GM12878 (cell line): ENCODE results near the gene VAC14. TPM values are rescaled to one million over a fixed set of nuclear protein-coding genes. Genes with fewer than 3 reads are reported as not detected.

Source experiments
- ATAC-seq: fragments of 200-7000 bp; cut with Tn5 transposase; 3 replicates; pipeline ENCODE4 v1.9.1; 2020; ENCODE audit warnings: mild to moderate bottlenecking, moderate library complexity
- BruUV-seq: library from RNA; stranded (reverse); fragments of 400-500 nt; replicated peaks from 2 replicates; lab custom pipeline; 2021; lab: Mats Ljungman, UMichigan
- CTCF ChIA-PET: fragments of 300-600 bp; sonication (Branson Sonifier 250); formaldehyde crosslinking; extraction: SDS; loops from one replicate; lab custom pipeline; 2021; ENCODE audit warnings: inconsistent platforms; lab: Yijun Ruan, JAX
- POLR2A ChIA-PET: fragments of 350-600 bp; formaldehyde crosslinking; extraction: SDS; loops from one replicate; lab custom pipeline; 2021; ENCODE audit warnings: inconsistent platforms; lab: Charles Lee
- RAD21 ChIA-PET: fragments of 300-600 bp; sonication (Branson Sonifier 250); formaldehyde crosslinking; loops from one replicate; lab custom pipeline; 2023; ENCODE audit warnings: antibody characterized with exemption; ENCODE audit not compliant: unreplicated experiment; lab: Charles Lee
- SMC1A ChIA-PET: fragments of 300-600 bp; sonication (Branson Sonifier 250); formaldehyde crosslinking; loops from one replicate; lab custom pipeline; 2023; ENCODE audit not compliant: unreplicated experiment, uncharacterized antibody; lab: Charles Lee
- DNase-seq: peaks from one replicate; pipeline ENCODE4 v3.0.0-alpha.2; 2011; ENCODE audit warnings: low read depth, low spot score
- FAIRE-seq: peaks from 3 replicates; lab custom pipeline; 2011; peaks lifted over from hg19 to GRCh38; lab: Jason Lieb, UNC
- H2AFZ ChIP-seq: 2 replicates; pipeline ENCODE4 v1.6.0; 2011; ENCODE audit warnings: low read depth, low read length, control low read depth; ENCODE audit not compliant: control insufficient read depth
- H3K27ac ChIP-seq: 2 replicates; pipeline ENCODE4 v1.5.1; 2011; ENCODE audit warnings: control low read depth; ENCODE audit not compliant: control insufficient read depth, insufficient read depth
- H3K27me3 ChIP-seq, 2 experiments: replicated peaks in 1 of 2; 2 replicates each; pipeline versions ENCODE4 v1.6.0 to v1.6.1; 2011; ENCODE audit warnings: low read length in 1 of 2; ENCODE audit not compliant: control insufficient read depth in 2 of 2, insufficient read depth in 2 of 2
- H3K36me3 ChIP-seq, 2 experiments: 2 replicates each; pipeline ENCODE4 v1.5.1; 2011; ENCODE audit warnings: low read length in 1 of 2; ENCODE audit not compliant: control insufficient read depth in 2 of 2, insufficient read depth in 2 of 2
- H3K4me1 ChIP-seq: 2 replicates; pipeline ENCODE4 v1.6.1; 2011; ENCODE audit warnings: mild to moderate bottlenecking, low read length, moderate library complexity, mixed read lengths; ENCODE audit not compliant: control insufficient read depth, insufficient read depth
- H3K4me2 ChIP-seq: 2 replicates; pipeline ENCODE4 v1.6.0; 2011; ENCODE audit warnings: control low read depth; ENCODE audit not compliant: control insufficient read depth, insufficient read depth
- H3K4me3 ChIP-seq: fragments of 200-600 bp; sonication (generic); 2 replicates; pipeline ENCODE4 v1.5.1; 2016
- H3K79me2 ChIP-seq: 2 replicates; pipeline ENCODE4 v1.6.0; 2011; ENCODE audit warnings: low read length; ENCODE audit not compliant: control insufficient read depth, insufficient read depth
- H3K9ac ChIP-seq: 2 replicates; pipeline ENCODE4 v1.8.0; 2011; ENCODE audit warnings: low read length, control low read depth, mixed read lengths; ENCODE audit not compliant: control insufficient read depth, insufficient read depth
- H3K9me3 ChIP-seq: replicated peaks from 3 replicates; pipeline ENCODE4 v1.5.1; 2011; ENCODE audit warnings: mild to moderate bottlenecking, low read length; ENCODE audit not compliant: control insufficient read depth, insufficient read depth
- H4K20me1 ChIP-seq: 2 replicates; pipeline ENCODE4 v1.6.0; 2011; ENCODE audit not compliant: control insufficient read depth, insufficient read depth
- BCL3 ChIP-seq: IDR thresholded peaks from 2 replicates; pipeline ENCODE4 v1.6.1; 2011; ENCODE audit warnings: borderline replicate concordance, low read depth, mild to moderate bottlenecking, moderate library complexity, low read length; ENCODE audit not compliant: insufficient read depth, poor library complexity, severe bottlenecking
- CEBPB ChIP-seq, 2 experiments: fragments of 150-350 bp in 1 of 2; IDR thresholded peaks; 2 replicates each; pipeline ENCODE4 v1.6.1; 2012 to 2014; ENCODE audit warnings: low read depth in 2 of 2, low read length in 2 of 2, borderline replicate concordance in 1 of 2, inconsistent platforms in 1 of 2
- MLLT1 ChIP-seq: fragments of 450-650 bp; IDR thresholded peaks from 2 replicates; pipeline ENCODE4 v1.6.1; 2016; ENCODE audit warnings: mild to moderate bottlenecking
- NFYB ChIP-seq: IDR thresholded peaks from 2 replicates; pipeline ENCODE4 v1.6.1; 2011; ENCODE audit warnings: low read depth, mild to moderate bottlenecking, low read length, improper control_type of control experiment, moderate library complexity; ENCODE audit not compliant: insufficient read depth
- PBX3 ChIP-seq: IDR thresholded peaks from 2 replicates; pipeline ENCODE4 v1.6.1; 2011; ENCODE audit warnings: mild to moderate bottlenecking, low read depth, low read length, moderate library complexity; ENCODE audit not compliant: insufficient replicate concordance
- POLR2A ChIP-seq: IDR thresholded peaks from 2 replicates; pipeline ENCODE4 v1.6.1; 2011; ENCODE audit warnings: low read depth, mild to moderate bottlenecking, low read length
- RELB ChIP-seq: fragments of 450-650 bp; IDR thresholded peaks from 2 replicates; pipeline ENCODE4 v1.6.1; 2017; ENCODE audit warnings: low read depth, mild to moderate bottlenecking, moderate library complexity
- TBL1XR1 ChIP-seq: IDR thresholded peaks from 2 replicates; pipeline ENCODE4 v1.6.1; 2012; ENCODE audit warnings: low read depth, low read length, improper control_type of control experiment
- WGBS: methylation state at CpG from one replicate; pipeline ENCODE4 v1.1.6; 2016; ENCODE audit warnings: low lambda C conversion rate; ENCODE audit not compliant: insufficient replicate concordance, insufficient coverage; ENCODE audit errors: missing lambda C conversion rate; 5-methylcytosine and 5-hydroxymethylcytosine counted together
- in situ Hi-C: fragments of 300-500 bp; cut with MboI; formaldehyde crosslinking; loops from 9 replicates; pipeline ENCODE4 v1.14.3; 2018; ENCODE audit warnings: mixed read lengths
- intact Hi-C: fragments of 100-400 bp; cut with micrococcal nuclease; formaldehyde crosslinking; loops from one replicate; pipeline ENCODE4 v1.14.2; 2022; ENCODE audit not compliant: unreplicated experiment
- polyA plus RNA-seq, 11 experiments: library from polyadenylated mRNA; depleted of rRNA in 4 of 11; unstranded in 6 of 11; stranded (reverse) in 5 of 11; fragments of >200 nt; fragmentation: Nextera tagmentation in 4 of 11; fragmentation: Illumina TruSeq in 1 of 11; extraction: Ambion mirVana in 4 of 11; extraction: Trizol in 1 of 11; gene quantifications; 1 replicate in 1 of 11; 2 replicates in 10 of 11; pipeline versions ENCODE4 v1.2.1 to v1.2.3, GENCODE V29; 2011 to 2016; ENCODE audit warnings: inconsistent platforms in 2 of 11, missing spikeins in 2 of 11, low read depth in 1 of 11
- total RNA-seq, 4 experiments: library from RNA; depleted of rRNA in 3 of 4; stranded (reverse); fragments of >200 nt in 3 of 4; fragmentation: Illumina TruSeq in 1 of 4; extraction: Trizol in 1 of 4; gene quantifications; 2 replicates each; pipeline versions ENCODE4 v1.2.1 to v1.2.3, GENCODE V29; 2013 to 2021

VAC14 gene
- total and polyA plus RNA-seq, 10 of the 15 experiments (the other 5 are each of a cell fraction or from before 2014, with no cell fraction given) = 1.3 to 45.5 (median 25.5) TPM

GRCh38 chr16:70711211-70712031, 89.5 kb downstream of the VAC14 start:
- ChIA-PET RAD21 (no interaction called here), POLR2A (no interaction called here), CTCF (no interaction called here), SMC1A (no interaction called here)
- Histone ChIP-seq H4K20me1 (no peaks in the 10 kb centered on the region), H3K27ac (no peak overlapping the region), H3K9me3 (no peaks in the 10 kb centered on the region), H3K27me3 (no peaks in the 10 kb centered on the region), H3K4me2 (no peak overlapping the region), H3K4me3 (no peak overlapping the region), H3K4me1 (no peaks in the 10 kb centered on the region), H3K36me3 (peaks cover 2 to 5% of the 10 kb centered on the region in 2 experiments; a peak in 2 of 4 replicates), H3K79me2 (no peaks in the 10 kb centered on the region), H2AFZ (no peak overlapping the region), H3K9ac (no peak overlapping the region)
- in situ Hi-C loops = no loop called here
- FAIRE-seq = no peak
- ATAC-seq = no peak
- WGBS = 83% methylated on average over 14 of the region's 14 CpGs
- DNase-seq = no peak
- intact Hi-C loops = no loop called here
- no TSS peak for BruUV-seq
- TF ChIP-seq NFYB = no peak
- TF ChIP-seq MLLT1 = no peak

- SMC1A ChIA-PET = no interaction called here
- H3K4me3 ChIP-seq = no peak overlapping the region
- RAD21 ChIA-PET = no interaction called here
- no peak overlapping the region for H3K4me2 ChIP-seq
- H3K27ac ChIP-seq = no peak overlapping the region
- no TSS peak for BruUV-seq
- FAIRE-seq (no peak), ATAC-seq (no peak), DNase-seq (no peak)
- WGBS = 96% methylated on average over 31 of the region's 31 CpGs
- H3K36me3 ChIP-seq = peaks cover 2 to 5% of the 10 kb centered on the region in 2 experiments; a peak in 2 of 4 replicates
- no peaks in the 10 kb centered on the region for H3K79me2 ChIP-seq
- H3K9ac ChIP-seq = no peak overlapping the region
- POLR2A ChIA-PET = no interaction called here
- CTCF ChIA-PET = no interaction called here
- H3K27me3 ChIP-seq = no peaks in the 10 kb centered on the region
- no peak overlapping the region for H2AFZ ChIP-seq
- no peaks in the 10 kb centered on the region for H4K20me1 ChIP-seq
- intact Hi-C loops (no loop called here), in situ Hi-C loops (no loop called here)
- H3K4me1 ChIP-seq = no peaks in the 10 kb centered on the region
- H3K9me3 ChIP-seq = no peaks in the 10 kb centered on the region
- TF ChIP-seq BCL3 = no peak
- TF ChIP-seq CEBPB (IDR thresholded peaks at IDR 0.05; ENCODE audit: borderline replicate concordance in 1 of 2, low read depth in 2 of 2, low read length in 2 of 2) = no peak
- no peak for TF ChIP-seq RELB
- no peak for TF ChIP-seq POLR2A
- no peak for TF ChIP-seq TBL1XR1
- no peak for TF ChIP-seq PBX3
These were observed 90.3 kb downstream of the VAC14 start for GRCh38 chr16:70710422-70711210.
